ENCODE measurements around the gene TWIST2.

TWIST2 gene

GRCh38 chr2:238956676-238957075 lies 108.8 kb downstream of the TWIST2 start:
- Histone ChIP-seq H3K79me2 (ENCODE audit: insufficient read depth, low read length) (no peaks in the 10 kb centered on the region), H3K27ac (ENCODE audit: low read depth, low read length, poor library complexity, severe bottlenecking) (no peak overlapping the region), H3K9me2 (ENCODE audit: low read depth, low read length) (no peaks in the 10 kb centered on the region), H3K9ac (ENCODE audit: low read length) (no peak overlapping the region), H4K20me1 (ENCODE audit: insufficient read depth, low read length) (no peaks in the 10 kb centered on the region), H3F3A (ENCODE audit: insufficient read depth, low read length) (no peaks in the 10 kb centered on the region), H2AFZ (ENCODE audit: low read length) (no peak overlapping the region), H3K36me3 (ENCODE audit: insufficient read depth, low read length) (no peaks in the 10 kb centered on the region), H3K27me3 (ENCODE audit: insufficient read depth, low read length) (no peaks in the 10 kb centered on the region), H3K4me3 (ENCODE audit: low read depth, low read length, poor library complexity, severe bottlenecking) (no peak overlapping the region), H3K4me1 (ENCODE audit: insufficient read depth, low read length, severe bottlenecking) (no peaks in the 10 kb centered on the region), H3K9me3 (ENCODE audit: low read length) (no peaks in the 10 kb centered on the region), H3K4me2 (ENCODE audit: low read length) (no peak overlapping the region)
- TF ChIP-seq EZH2 (IDR thresholded peaks at IDR 0.05; ENCODE audit: borderline replicate concordance, low read length), result no peak
- TF ChIP-seq CTCF (IDR thresholded peaks at IDR 0.05; ENCODE audit: low read length), result no peak

Measured in OCI-LY1 (cell line).